ENCODE data around the gene ANXA3.

Gene ANXA3

GRCh38 chr4:78642934-78643333 is 91.4 kb downstream of the ANXA3 start:
- DNase-seq (ENCODE audit: low read depth): no peak
- TF ChIP-seq, protein P1, sequence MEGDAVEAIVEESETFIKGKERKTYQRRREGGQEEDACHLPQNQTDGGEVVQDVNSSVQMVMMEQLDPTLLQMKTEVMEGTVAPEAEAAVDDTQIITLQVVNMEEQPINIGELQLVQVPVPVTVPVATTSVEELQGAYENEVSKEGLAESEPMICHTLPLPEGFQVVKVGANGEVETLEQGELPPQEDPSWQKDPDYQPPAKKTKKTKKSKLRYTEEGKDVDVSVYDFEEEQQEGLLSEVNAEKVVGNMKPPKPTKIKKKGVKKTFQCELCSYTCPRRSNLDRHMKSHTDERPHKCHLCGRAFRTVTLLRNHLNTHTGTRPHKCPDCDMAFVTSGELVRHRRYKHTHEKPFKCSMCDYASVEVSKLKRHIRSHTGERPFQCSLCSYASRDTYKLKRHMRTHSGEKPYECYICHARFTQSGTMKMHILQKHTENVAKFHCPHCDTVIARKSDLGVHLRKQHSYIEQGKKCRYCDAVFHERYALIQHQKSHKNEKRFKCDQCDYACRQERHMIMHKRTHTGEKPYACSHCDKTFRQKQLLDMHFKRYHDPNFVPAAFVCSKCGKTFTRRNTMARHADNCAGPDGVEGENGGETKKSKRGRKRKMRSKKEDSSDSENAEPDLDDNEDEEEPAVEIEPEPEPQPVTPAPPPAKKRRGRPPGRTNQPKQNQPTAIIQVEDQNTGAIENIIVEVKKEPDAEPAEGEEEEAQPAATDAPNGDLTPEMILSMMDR (IDR thresholded peaks at IDR 0.05; ENCODE audit: insufficient read depth, low read depth, low read length, missing control alignments): no peak
- no peak overlapping the region for H3K4me3 ChIP-seq (ENCODE audit: low read length)

GRCh38 chr4:78644063-78644691 is 92.6 kb downstream of the ANXA3 start:
- H3K4me3 ChIP-seq (ENCODE audit: low read length): no peak overlapping the region
- DNase-seq (ENCODE audit: low read depth): no peak
- TF ChIP-seq, protein P1 (IDR thresholded peaks at IDR 0.05; ENCODE audit: insufficient read depth, low read depth, low read length, missing control alignments): no peak

- peak; percentile 90 for DNase-seq (ENCODE audit: low read depth)
- no peak overlapping the region for H3K4me3 ChIP-seq (ENCODE audit: low read length)
- TF ChIP-seq, protein P1 (IDR thresholded peaks at IDR 0.05; ENCODE audit: insufficient read depth, low read depth, low read length, missing control alignments): peak; percentile 97
Observed at GRCh38 chr4:78644744-78645330, 93.3 kb downstream of the ANXA3 start.

GRCh38 chr4:78645853-78646757 is 94.5 kb downstream of the ANXA3 start:
- TF ChIP-seq, protein P1 (IDR thresholded peaks at IDR 0.05; ENCODE audit: insufficient read depth, low read depth, low read length, missing control alignments): no peak
- peak; percentile 97 for DNase-seq (ENCODE audit: low read depth)

GRCh38 chr4:78647272-78647671 is 95.7 kb downstream of the ANXA3 start:
- no peak overlapping the region for H3K4me3 ChIP-seq (ENCODE audit: low read length)
- DNase-seq (ENCODE audit: low read depth): peak; percentile 54
- TF ChIP-seq, protein P1 (IDR thresholded peaks at IDR 0.05; ENCODE audit: insufficient read depth, low read depth, low read length, missing control alignments): no peak

More at GRCh38 chr4:78645853-78646757, 94.5 kb downstream of the ANXA3 start:
- peak overlapping the region; percentile 9 for H3K4me3 ChIP-seq (ENCODE audit: low read length)

DNA sequence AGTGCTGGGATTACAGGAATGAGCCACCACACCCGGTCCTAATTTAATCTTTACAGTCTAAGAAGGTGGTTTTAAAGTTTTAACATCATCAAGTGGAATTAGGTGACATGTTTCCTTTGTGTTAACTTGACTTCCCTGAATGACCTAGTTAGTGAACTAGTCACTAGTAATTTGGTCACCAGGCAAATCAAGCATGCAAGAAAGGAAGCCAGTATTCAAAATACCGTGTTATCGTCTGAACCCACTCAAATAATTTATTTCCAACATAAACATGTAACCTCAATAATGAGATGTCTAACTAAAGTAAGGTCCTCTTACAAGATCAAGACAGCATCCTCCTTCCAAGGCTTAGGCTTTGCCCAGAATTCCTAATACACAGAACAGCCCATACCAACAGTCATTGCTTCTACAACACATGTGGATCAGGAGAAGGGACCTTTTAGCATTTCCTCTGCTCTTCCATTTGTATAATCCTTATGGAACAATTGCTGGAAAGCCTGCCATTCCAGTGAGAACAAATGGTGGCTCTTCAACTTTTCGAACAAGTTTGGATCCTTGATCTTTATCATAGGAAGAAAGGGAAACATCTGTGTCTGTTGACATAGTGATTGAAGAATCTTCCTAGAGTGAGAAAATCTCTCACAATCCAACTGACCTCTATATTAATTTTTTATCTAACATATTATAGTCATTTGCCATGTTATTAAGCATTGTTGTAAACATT is 97.2 kb downstream of the ANXA3 start:
- DNase-seq (ENCODE audit: low read depth): no peak

More for the DNA sequence above, 97.2 kb downstream of the ANXA3 start:
- H3K4me3 ChIP-seq (ENCODE audit: low read length): no peak overlapping the region
- TF ChIP-seq, protein P1 (IDR thresholded peaks at IDR 0.05; ENCODE audit: insufficient read depth, low read depth, low read length, missing control alignments): no peak
